GM23248 (cell line): ENCODE measurements around the gene ZNF746. TPM values are rescaled to one million over a fixed set of nuclear protein-coding genes. Genes with fewer than 3 reads are reported as not detected.
"Not testable (repeated sequence)": the region's sequence is repeated elsewhere in the genome, so short reads cannot be mapped to it uniquely, and the experiment has no call there.

ENCODE experiments used
- DNase-seq: peaks from one replicate; pipeline ENCODE4 v3.0.0-alpha.2; 2015
- H2AFZ ChIP-seq: fragments of 200-600 bp; sonication (generic); 2 replicates; pipeline ENCODE4 v1.6.1; 2016; ENCODE audit warnings: antibody characterized with exemption
- H3F3A ChIP-seq: fragments of 200-600 bp; sonication (generic); 2 replicates; pipeline ENCODE4 v1.6.1; 2016; ENCODE audit warnings: mild to moderate bottlenecking, antibody characterized with exemption, mixed run types; ENCODE audit not compliant: insufficient read depth
- H3K27ac ChIP-seq: fragments of 200-600 bp; sonication (generic); 2 replicates; pipeline ENCODE4 v1.5.1; 2016; ENCODE audit warnings: mild to moderate bottlenecking
- H3K27me3 ChIP-seq: fragments of 200-600 bp; sonication (generic); replicated peaks from 2 replicates; pipeline ENCODE4 v1.6.1; 2016; ENCODE audit warnings: mild to moderate bottlenecking; ENCODE audit not compliant: insufficient read depth
- H3K36me3 ChIP-seq: fragments of 200-600 bp; sonication (generic); 2 replicates; pipeline ENCODE4 v1.6.1; 2016; ENCODE audit warnings: low read depth, mild to moderate bottlenecking
- H3K4me1 ChIP-seq: fragments of 200-600 bp; sonication (generic); 2 replicates; pipeline ENCODE4 v1.6.1; 2016; ENCODE audit warnings: mild to moderate bottlenecking; ENCODE audit not compliant: insufficient read depth
- H3K4me2 ChIP-seq: fragments of 200-600 bp; sonication (generic); one replicate; pipeline ENCODE4 v1.6.1; 2016; ENCODE audit warnings: mild to moderate bottlenecking; ENCODE audit not compliant: unreplicated experiment
- H3K4me3 ChIP-seq: fragments of 200-600 bp; sonication (generic); 2 replicates; pipeline ENCODE4 v1.5.1; 2016; ENCODE audit warnings: mild to moderate bottlenecking
- H3K79me2 ChIP-seq: fragments of 200-600 bp; sonication (generic); 2 replicates; pipeline ENCODE4 v1.6.1; 2016; ENCODE audit warnings: mild to moderate bottlenecking; ENCODE audit not compliant: insufficient read depth
- H3K9ac ChIP-seq: fragments of 200-600 bp; sonication (generic); 2 replicates; pipeline ENCODE4 v1.6.1; 2016; ENCODE audit warnings: mild to moderate bottlenecking
- H3K9me2 ChIP-seq: fragments of 200-600 bp; sonication (generic); 2 replicates; pipeline ENCODE4 v1.6.1; 2016; ENCODE audit warnings: mixed run types, mild to moderate bottlenecking, moderate library complexity; ENCODE audit not compliant: insufficient read depth
- H3K9me3 ChIP-seq: fragments of 200-600 bp; sonication (generic); one replicate; pipeline ENCODE4 v1.6.1; 2017; ENCODE audit warnings: low read depth
- H4K20me1 ChIP-seq: fragments of 200-600 bp; sonication (generic); 2 replicates; pipeline ENCODE4 v1.6.0; 2016; ENCODE audit not compliant: insufficient read depth
- EZH2 ChIP-seq: fragments of 200-600 bp; sonication (generic); IDR thresholded peaks from 2 replicates; pipeline ENCODE4 v1.6.1; 2018; ENCODE audit warnings: antibody characterized with exemption, mild to moderate bottlenecking; ENCODE audit not compliant: insufficient read depth, poor library complexity, severe bottlenecking
- EZH2phosphoT487 ChIP-seq: fragments of 200-600 bp; sonication (generic); IDR thresholded peaks from 2 replicates; pipeline ENCODE4 v1.6.1; 2018; ENCODE audit warnings: antibody characterized with exemption, moderate library complexity, mild to moderate bottlenecking, low read depth; ENCODE audit not compliant: insufficient read depth
- WGBS, 2 experiments: methylation state at CpG; one replicate each; pipeline ENCODE4 v1.1.6; 2015 to 2017; ENCODE audit warnings: low lambda C conversion rate in 2 of 2, low coverage in 1 of 2; ENCODE audit errors: missing lambda C conversion rate in 2 of 2; 5-methylcytosine and 5-hydroxymethylcytosine counted together
- in situ Hi-C: fragments of 300-500 bp; cut with MboI; formaldehyde crosslinking; loops from 2 replicates; pipeline ENCODE4 v1.15.0; 2020
- polyA plus RNA-seq: library from polyadenylated mRNA; unstranded; fragments of >200 nt; fragmentation: Nextera tagmentation; extraction: Ambion mirVana; gene quantifications from 2 replicates; pipeline ENCODE4 v1.2.1, GENCODE V29; 2016
- total RNA-seq: library from RNA; depleted of rRNA; stranded (reverse); fragments of >200 nt; shearing (Covaris generic); gene quantifications from 2 replicates; pipeline ENCODE4 v1.2.3, GENCODE V29; 2014

Gene ZNF746
- total and polyA plus RNA-seq, 2 experiments from 2014 or later, result 9.7 to 17.8 TPM

GRCh38 chr7:149494738-149495368, 2.8 kb downstream of the ZNF746 start:
- Histone ChIP-seq H2AFZ (no peak overlapping the region), H3K9me3 (no peaks in the 10 kb centered on the region), H3K27ac (peak overlapping the region; percentile 69), H4K20me1 (no peaks in the 10 kb centered on the region), H3K4me3 (0 out of 2 replicates have a peak overlapping the region, but pooled peaks have one; percentile 16), H3K27me3 (no peaks in the 10 kb centered on the region), H3K4me2 (peak overlapping the region; percentile 12), H3K9me2 (no peaks in the 10 kb centered on the region), H3K79me2 (peaks cover 44% of the 10 kb centered on the region), H3K36me3 (peaks cover 22% of the 10 kb centered on the region; the same call in 1 of the 2 replicates), H3F3A (peaks cover 13% of the 10 kb centered on the region), H3K9ac (peak overlapping the region; percentile 94), H3K4me1 (peaks cover 16% of the 10 kb centered on the region)
- WGBS, 2 experiments, result 59 to 69% methylated on average over 6 of the region's 6 CpGs
- TF ChIP-seq EZH2phosphoT487 (no peak), EZH2 (no peak)
- in situ Hi-C loops, result no loop called here
- DNase-seq, result peak; percentile 40

- H3K9me3 ChIP-seq, H3K9me2 ChIP-seq, H4K20me1 ChIP-seq, H3K9ac ChIP-seq, DNase-seq, H3K4me3 ChIP-seq, H3K4me2 ChIP-seq, H3K27ac ChIP-seq, H3K27me3 ChIP-seq, H2AFZ ChIP-seq, in situ Hi-C loops: not testable (repeated sequence)
- Histone ChIP-seq H3K36me3 (peaks cover 22% of the 10 kb centered on the region; the same call in 1 of the 2 replicates), H3F3A (peaks cover 13% of the 10 kb centered on the region), H3K79me2 (peaks cover 48% of the 10 kb centered on the region), H3K4me1 (peaks cover 16% of the 10 kb centered on the region)
- WGBS, 2 experiments, result 91 to 92% methylated on average over 15 to 20 of the region's 20 CpGs
Observed at GRCh38 chr7:149493975-149494374, 3.6 kb downstream of the ZNF746 start.

DNA sequence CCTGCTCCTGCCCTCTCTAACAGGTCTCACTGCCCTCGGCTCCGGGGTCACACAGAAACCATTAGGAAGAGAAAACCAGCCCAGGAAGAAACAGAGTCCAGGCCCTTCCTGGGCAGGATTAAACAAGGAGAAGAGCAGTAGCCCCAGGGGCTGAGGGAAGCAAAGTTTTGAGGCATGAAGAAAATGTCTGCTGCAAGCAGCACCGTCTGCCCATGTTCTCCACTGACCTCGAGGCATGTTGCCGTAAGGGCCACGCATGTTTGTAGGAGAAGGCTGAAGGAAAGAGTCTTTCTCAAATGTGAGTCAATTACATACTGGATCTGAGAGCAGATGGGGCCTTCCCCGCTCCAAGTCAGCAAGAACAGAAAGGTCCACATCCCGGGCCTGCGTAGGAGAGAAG, 4.2 kb downstream of the ZNF746 start:
- Histone ChIP-seq H3K36me3 (peaks cover 22% of the 10 kb centered on the region; the same call in 1 of the 2 replicates), H3K9me2 (no peaks in the 10 kb centered on the region), H3K9me3 (no peaks in the 10 kb centered on the region), H2AFZ (no peak overlapping the region), H3K4me3 (no peak overlapping the region), H3K4me1 (peaks cover 16% of the 10 kb centered on the region), H3K27ac (no peak overlapping the region), H3K79me2 (peaks cover 54% of the 10 kb centered on the region), H3K4me2 (no peak overlapping the region), H3K27me3 (no peaks in the 10 kb centered on the region), H4K20me1 (no peaks in the 10 kb centered on the region), H3K9ac (no peak overlapping the region), H3F3A (peaks cover 13% of the 10 kb centered on the region)
- WGBS, 2 experiments, result 93 to 94% methylated on average over 9 of the region's 9 CpGs
- TF ChIP-seq EZH2 (no peak), EZH2phosphoT487 (no peak)
- in situ Hi-C loops, result no loop called here
- DNase-seq, result no peak

DNA sequence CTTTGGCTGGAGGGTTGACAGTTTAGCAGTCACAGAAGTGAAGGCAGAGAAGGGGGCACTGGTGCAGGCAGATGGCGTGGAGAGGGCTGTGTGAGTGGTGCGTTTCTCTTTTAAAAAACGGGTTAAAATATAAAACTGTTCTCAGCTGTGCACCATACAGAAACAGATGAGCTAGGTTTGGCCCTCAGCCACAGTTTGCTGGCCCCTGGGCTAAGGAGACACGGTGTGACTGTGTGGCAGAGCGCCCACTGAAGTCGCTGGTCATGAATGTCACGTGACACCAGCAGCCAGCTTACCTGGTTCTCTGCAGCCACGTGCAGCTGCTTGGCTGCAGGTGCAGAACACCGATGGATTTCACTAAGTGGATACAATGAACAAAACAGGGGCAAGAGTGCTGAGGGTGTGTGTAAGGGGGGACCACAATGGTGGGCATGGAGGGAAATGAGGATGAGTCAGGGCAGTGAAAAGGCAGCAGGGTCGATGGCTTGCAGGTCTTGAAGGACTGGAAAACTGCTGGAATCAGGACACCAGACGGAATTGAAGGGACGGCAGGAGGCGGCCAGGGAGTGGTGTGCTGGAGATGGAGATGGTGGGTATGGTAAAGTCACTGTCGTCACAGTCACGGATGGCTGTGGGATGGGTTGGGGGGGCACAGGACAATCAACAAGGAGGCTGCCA, 7.4 kb downstream of the ZNF746 start:
- H2AFZ ChIP-seq, result no peak overlapping the region
- H3K9ac ChIP-seq, result no peak overlapping the region
- DNase-seq, result no peak
- H3K4me3 ChIP-seq, result no peak overlapping the region
- no peaks in the 10 kb centered on the region for H3K27me3 ChIP-seq
- in situ Hi-C loops, result no loop called here
- H3K36me3 ChIP-seq, result peaks cover 37% of the 10 kb centered on the region; the same call in 1 of the 2 replicates
- H3F3A ChIP-seq, result peaks cover 2% of the 10 kb centered on the region; the same call in 1 of the 2 replicates
- TF ChIP-seq EZH2phosphoT487, result no peak
- no peak for TF ChIP-seq EZH2
- WGBS, 2 experiments, result 83 to 84% methylated on average over 15 of the region's 15 CpGs
- H3K9me2 ChIP-seq, result no peaks in the 10 kb centered on the region
- no peaks in the 10 kb centered on the region for H3K9me3 ChIP-seq
- H3K4me2 ChIP-seq, result no peak overlapping the region
- H3K4me1 ChIP-seq, result peaks cover 7% of the 10 kb centered on the region
- H3K79me2 ChIP-seq, result peaks cover 67% of the 10 kb centered on the region
- no peaks in the 10 kb centered on the region for H4K20me1 ChIP-seq
- H3K27ac ChIP-seq, result no peak overlapping the region
